Caco-2 (cell line): ENCODE measurements around the gene DDX46. TPM values are rescaled to one million over a fixed set of nuclear protein-coding genes. Genes with fewer than 3 reads are reported as not detected.
"Not testable (repeated sequence)": the region's sequence is repeated elsewhere in the genome, so short reads cannot be mapped to it uniquely, and the experiment has no call there.

Experiments
- BruUV-seq: library from RNA; stranded (reverse); fragments of 400-500 nt; replicated peaks from 2 replicates; lab custom pipeline; 2021; lab: Mats Ljungman, UMichigan
- CTCF ChIA-PET: fragments of 300-600 bp; sonication (Branson Sonifier 250); formaldehyde crosslinking; loops from one replicate; lab custom pipeline; 2022; ENCODE audit warnings: antibody characterized with exemption; lab: Charles Lee
- POLR2A ChIA-PET: fragments of 300-600 bp; sonication (Branson Sonifier 250); formaldehyde crosslinking; loops from one replicate; lab custom pipeline; 2022; ENCODE audit warnings: antibody characterized with exemption; lab: Charles Lee
- DNase-seq, 2 experiments: peaks; one replicate each; pipeline versions ENCODE4 v3.0.0 to v3.0.0-alpha.2; 2020 to 2022
- H3K27me3 ChIP-seq: replicated peaks from 2 replicates; pipeline ENCODE4 v1.6.0; 2011; ENCODE audit warnings: low read length; ENCODE audit not compliant: control insufficient read depth, insufficient read depth
- H3K36me3 ChIP-seq: 2 replicates; pipeline ENCODE4 v1.5.1; 2011; ENCODE audit warnings: low read length; ENCODE audit not compliant: control insufficient read depth, insufficient read depth
- H3K4me1 ChIP-seq: fragments of 250-450 bp; sonication (Bioruptor Pico); 2 replicates; pipeline ENCODE4 v1.5.1; 2020; ENCODE audit warnings: mild to moderate bottlenecking
- H3K4me3 ChIP-seq: 2 replicates; pipeline ENCODE4 v1.5.1; 2011; ENCODE audit warnings: low read depth, mild to moderate bottlenecking, control low read depth, low read length
- H3K9me3 ChIP-seq: fragments of 250-450 bp; sonication (Bioruptor Pico); 2 replicates; pipeline ENCODE4 v1.5.1; 2020; ENCODE audit warnings: mild to moderate bottlenecking, moderate library complexity
- H3K27ac Mint-ChIP-seq: one replicate; pipeline ENCODE4 v1.8.0; 2022; ENCODE audit warnings: mixed read lengths; ENCODE audit not compliant: unreplicated experiment
- H3K27me3 Mint-ChIP-seq: one replicate; pipeline ENCODE4 v1.8.0; 2022; ENCODE audit warnings: mixed read lengths; ENCODE audit not compliant: insufficient read depth, unreplicated experiment
- H3K36me3 Mint-ChIP-seq: one replicate; pipeline ENCODE4 v1.8.0; 2022; ENCODE audit warnings: mild to moderate bottlenecking, mixed read lengths; ENCODE audit not compliant: insufficient read depth, unreplicated experiment
- H3K4me1 Mint-ChIP-seq: one replicate; pipeline ENCODE4 v1.8.0; 2022; ENCODE audit warnings: low read depth, mixed read lengths; ENCODE audit not compliant: unreplicated experiment
- H3K4me3 Mint-ChIP-seq: one replicate; pipeline ENCODE4 v1.8.0; 2022; ENCODE audit warnings: mild to moderate bottlenecking, moderate library complexity, mixed read lengths; ENCODE audit not compliant: unreplicated experiment
- H3K9me3 Mint-ChIP-seq: one replicate; pipeline ENCODE4 v1.8.0; 2022; ENCODE audit warnings: mixed read lengths; ENCODE audit not compliant: unreplicated experiment
- CTCF ChIP-seq, 2 experiments: fragments of 200-600 bp in 1 of 2; IDR thresholded peaks; 1 replicate in 1 of 2; 2 replicates in 1 of 2; pipeline versions ENCODE4 v1.5.1 to v1.8.0; 2011 to 2022; ENCODE audit warnings: antibody characterized with exemption in 1 of 2, control low read depth in 1 of 2, inconsistent platforms in 1 of 2, low read depth in 1 of 2, low read length in 1 of 2, mild to moderate bottlenecking in 1 of 2, moderate library complexity in 1 of 2; ENCODE audit not compliant: insufficient read depth in 1 of 2, severe bottlenecking in 1 of 2, unreplicated experiment in 1 of 2
- intact Hi-C: fragments of 100-400 bp; cut with micrococcal nuclease; formaldehyde crosslinking; loops from one replicate; pipeline ENCODE4 v1.10.0; 2022; ENCODE audit not compliant: unreplicated experiment
- total RNA-seq: library from RNA; stranded (reverse); gene quantifications from 2 replicates; pipeline ENCODE4 v1.2.3, GENCODE V29; 2022

Gene DDX46
- total RNA-seq, 1 experiment from 2014 or later: 96.1 TPM

- peaks cover 10% of the 10 kb centered on the region for H3K36me3 Mint-ChIP-seq
- Histone ChIP-seq H3K4me3 (no peak overlapping the region), H3K36me3 (no peaks in the 10 kb centered on the region), H3K4me1 (no peaks in the 10 kb centered on the region), H3K9me3 (no peaks in the 10 kb centered on the region), H3K27me3 (no peaks in the 10 kb centered on the region)
- POLR2A ChIA-PET: no interaction called here
- no peaks in the 10 kb centered on the region for H3K27me3 Mint-ChIP-seq
- no peak for TF ChIP-seq CTCF (IDR thresholded peaks at IDR 0.05; ENCODE audit: insufficient read depth in 1 of 2, low read depth in 1 of 2, low read length in 1 of 2, severe bottlenecking in 1 of 2, unreplicated experiment in 1 of 2)
- no peak overlapping the region for H3K27ac Mint-ChIP-seq
- H3K4me1 Mint-ChIP-seq: no peaks in the 10 kb centered on the region
- BruUV-seq: no TSS peak
- CTCF ChIA-PET: no interaction called here
- no peak overlapping the region for H3K4me3 Mint-ChIP-seq
- intact Hi-C loops: no loop called here
- no peak for DNase-seq
- no peaks in the 10 kb centered on the region for H3K9me3 Mint-ChIP-seq
Observed at GRCh38 chr5:134749415-134749814, 9.2 kb upstream of the DDX46 start.

GRCh38 chr5:134758176-134758503 lies 439 bp upstream of the DDX46 start:
- no peaks in the 10 kb centered on the region for H3K9me3 Mint-ChIP-seq
- ChIA-PET POLR2A (interaction anchor here (0.6 to 1.1 kb wide), 6 partner anchors 11 to 146 kb away, joined by 3 to 7 read pairs (median 4); partner anchors contain the start of genes CAMLG and PCBD2), CTCF (interaction anchor here (0.6 to 2.8 kb wide), 2 partner anchors 11 to 20 kb away, joined by 8 to 17 read pairs; partner anchors contain the start of gene CAMLG)
- Histone ChIP-seq H3K36me3 (no peaks in the 10 kb centered on the region), H3K4me1 (peaks cover 7% of the 10 kb centered on the region; the same call in 1 of the 2 replicates), H3K4me3 (peak overlapping the region; percentile 71), H3K9me3 (no peaks in the 10 kb centered on the region), H3K27me3 (no peaks in the 10 kb centered on the region)
- H3K27me3 Mint-ChIP-seq: no peaks in the 10 kb centered on the region
- H3K4me3 Mint-ChIP-seq: peak overlapping the region; percentile 100
- intact Hi-C loops: loop anchor here (1.0 to 2.0 kb wide), 2 partner anchors 19 to 89 kb away; no protein-coding TSS in a partner anchor
- BruUV-seq: TSS peak; percentile 53
- no peak for TF ChIP-seq CTCF (IDR thresholded peaks at IDR 0.05; ENCODE audit: insufficient read depth in 1 of 2, low read depth in 1 of 2, low read length in 1 of 2, severe bottlenecking in 1 of 2, unreplicated experiment in 1 of 2)
- peaks cover 40% of the 10 kb centered on the region for H3K36me3 Mint-ChIP-seq
- DNase-seq: no peak
- H3K4me1 Mint-ChIP-seq: peaks cover 17% of the 10 kb centered on the region
- peak overlapping the region; percentile 100 for H3K27ac Mint-ChIP-seq

- H3K4me3 Mint-ChIP-seq, H3K36me3 ChIP-seq: not testable (repeated sequence)
Observed at GRCh38 chr5:134767528-134768291, 9.1 kb downstream of the DDX46 start.

More at GRCh38 chr5:134767528-134768291, 9.1 kb downstream of the DDX46 start:
- H3K4me1 ChIP-seq, BruUV-seq, H3K4me3 ChIP-seq, H3K27me3 Mint-ChIP-seq, CTCF ChIA-PET, intact Hi-C loops, H3K9me3 Mint-ChIP-seq, H3K27ac Mint-ChIP-seq, H3K27me3 ChIP-seq, H3K9me3 ChIP-seq, POLR2A ChIA-PET, H3K4me1 Mint-ChIP-seq: not testable (repeated sequence)
- DNase-seq: peak in 1 of 2 experiments; percentile 23
- H3K36me3 Mint-ChIP-seq: peaks cover 86% of the 10 kb centered on the region
